K562 (cell line): Measurements from ENCODE around the gene IL11. TPM values are rescaled to one million over a fixed set of nuclear protein-coding genes. Genes with fewer than 3 reads are reported as not detected.
A peak's percentile ranks its signal among the peaks of the same experiment; 100 is the strongest.

Experiments
- ATF2 ChIP-seq: sonication (generic); formaldehyde crosslinking; IDR thresholded peaks from 2 replicates; pipeline ENCODE4 v1.8.1; 2022; ENCODE audit warnings: missing genetic modification reagents
- DDX20 ChIP-seq: fragments of 450-650 bp; IDR thresholded peaks from 2 replicates; pipeline ENCODE4 v1.6.1; 2016; ENCODE audit warnings: missing genetic modification characterization, low read depth, mild to moderate bottlenecking, missing compliant biosample characterization, moderate library complexity
- ESRRB ChIP-seq: fragments of 250-450 bp; sonication (Bioruptor Pico); IDR thresholded peaks from 2 replicates; pipeline ENCODE4 v1.5.0; 2020; ENCODE audit warnings: mild to moderate bottlenecking, moderate library complexity, borderline replicate concordance
- FOXP1 ChIP-seq: sonication (generic); formaldehyde crosslinking; IDR thresholded peaks from 2 replicates; pipeline ENCODE4 v1.8.0; 2022; ENCODE audit warnings: mild to moderate bottlenecking, missing genetic modification reagents
- KLF10 ChIP-seq: fragments of 250-450 bp; sonication (Bioruptor Pico); IDR thresholded peaks from 2 replicates; pipeline ENCODE4 v1.6.1; 2021; ENCODE audit warnings: matching md5 sums
- MGA ChIP-seq: fragments of 450-650 bp; IDR thresholded peaks from 2 replicates; pipeline ENCODE4 v1.6.1; 2016; ENCODE audit warnings: mild to moderate bottlenecking, moderate library complexity
- MYNN ChIP-seq, 2 experiments: sonication (generic); formaldehyde crosslinking in 1 of 2; IDR thresholded peaks; 2 replicates each; pipeline versions ENCODE4 v1.5.0 to v1.6.1; 2016 to 2020; ENCODE audit warnings: antibody characterized with exemption in 1 of 2, missing genetic modification reagents in 1 of 2
- PATZ1 ChIP-seq: fragments of 250-450 bp; sonication (Bioruptor Pico); IDR thresholded peaks from 2 replicates; pipeline ENCODE4 v1.5.0; 2020; ENCODE audit warnings: mild to moderate bottlenecking, borderline replicate concordance
- PHF20 ChIP-seq: fragments of 450-650 bp; IDR thresholded peaks from 2 replicates; pipeline ENCODE4 v1.6.1; 2018; ENCODE audit not compliant: partially characterized antibody
- POLR2AphosphoS5 ChIP-seq: IDR thresholded peaks from 2 replicates; pipeline ENCODE4 v1.6.1; 2011; ENCODE audit warnings: mild to moderate bottlenecking, low read depth, low read length, moderate library complexity; ENCODE audit not compliant: control insufficient read depth, insufficient read depth
- RBBP5 ChIP-seq: fragments of 200-600 bp; sonication (generic); IDR thresholded peaks from 2 replicates; pipeline ENCODE4 v1.6.1; 2012; ENCODE audit warnings: borderline replicate concordance, mild to moderate bottlenecking, low read length, control low read depth, inconsistent platforms; ENCODE audit not compliant: insufficient read depth, poor library complexity, severe bottlenecking
- SP1 ChIP-seq: sonication (generic); formaldehyde crosslinking; IDR thresholded peaks from 2 replicates; pipeline ENCODE4 v1.8.1; 2022; ENCODE audit warnings: mild to moderate bottlenecking, missing genetic modification reagents
- SUPT5H ChIP-seq: fragments of 450-650 bp; IDR thresholded peaks from 2 replicates; pipeline ENCODE4 v1.6.1; 2016
- ZNF77 ChIP-seq: fragments of 250-450 bp; sonication (Bioruptor Pico); IDR thresholded peaks from 2 replicates; pipeline ENCODE4 v1.5.0; 2020
- polyA plus RNA-seq, 8 experiments: library from polyadenylated mRNA; depleted of rRNA in 4 of 8; stranded (reverse) in 5 of 8; unstranded in 3 of 8; fragments of >200 nt; fragmentation: Nextera tagmentation in 2 of 8; fragmentation: Illumina TruSeq in 1 of 8; extraction: Ambion mirVana in 2 of 8; extraction: Trizol in 1 of 8; gene quantifications; 2 replicates each; pipeline versions ENCODE4 v1.2.1 to v1.2.3, GENCODE V29; 2011 to 2014; ENCODE audit warnings: inconsistent platforms in 1 of 8, missing spikeins in 1 of 8
- total RNA-seq, 7 experiments: library from RNA; depleted of rRNA in 6 of 7; stranded (reverse); fragments of >200 nt in 6 of 7; fragmentation: Illumina TruSeq in 2 of 7; extraction: Trizol in 2 of 7; gene quantifications; 2 replicates each; pipeline versions ENCODE4 v1.2.1 to v1.2.3, GENCODE V29; 2011 to 2021; ENCODE audit warnings: low replicate concordance in 1 of 7

IL11 gene
- total and polyA plus RNA-seq, 9 of the 15 experiments (the other 6 are each of a cell fraction or from before 2014, with no cell fraction given): 0.04 to 0.42 (median 0.06) TPM; not detected in 6

DNA sequence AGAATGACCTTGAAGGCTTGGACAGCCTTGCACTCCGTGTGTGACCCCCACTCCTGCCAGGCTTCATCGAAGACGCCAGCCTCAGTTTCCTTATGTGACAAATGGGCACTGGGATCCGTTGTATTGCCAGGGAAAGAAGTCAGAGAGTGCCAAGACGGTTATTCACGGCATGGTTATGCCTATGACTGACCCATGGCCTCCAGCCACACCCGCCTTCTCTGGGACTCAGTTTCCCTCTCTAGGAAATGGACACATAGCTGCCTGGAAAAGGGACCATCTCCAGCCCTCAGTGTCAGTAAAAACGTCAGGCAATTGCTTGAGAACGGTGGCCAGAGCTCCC is 38.2 kb upstream of the IL11 start (continued):
- TF ChIP-seq MYNN (IDR thresholded peaks at IDR 0.05) (no peak), MYNN (CRISPR knock-in tag; IDR thresholded peaks at IDR 0.05) (no peak), PATZ1 (no peak), RBBP5 (no peak), ZNF77 (no peak), POLR2AphosphoS5 (no peak; the same call in 1 of the 2 replicates), PHF20 (no peak), ESRRB (no peak), MGA (no peak), SP1 (CRISPR knock-in tag) (no peak), ATF2 (no peak), FOXP1 (CRISPR knock-in tag) (no peak), DDX20 (tag) (no peak), KLF10 (CRISPR knock-in tag) (no peak), SUPT5H (peak; percentile 31; the same call in 1 of the 2 replicates)
